Measurements from ENCODE around the gene KIF2B. TPM values are rescaled to one million over a fixed set of nuclear protein-coding genes. Genes with fewer than 3 reads are reported as not detected.

The KIF2B gene
- total RNA-seq, result not detected
- polyA plus RNA-seq, result not detected

GRCh38 chr17:53822764-53823163 is at the start of gene KIF2B:
Gene KIF2B (plus strand): TSS chr17:53822927. CDS start chr17:53823034, 107 bp downstream.
- ChIA-PET POLR2A (ENCODE audit: partially characterized antibody) (no interaction called here), CTCF (ENCODE audit: partially characterized antibody) (no interaction called here)
- H3K27ac Mint-ChIP-seq, result no peak within 1 kb of the TSS

GRCh38 chr17:53780320-53780719 is 42.4 kb upstream of the KIF2B start:
- no peaks in the 10 kb centered on the region for H3K9me3 ChIP-seq (ENCODE audit: control insufficient read depth in 1 of 2, low read length in 2 of 2)
- intact Hi-C loops (cut with micrococcal nuclease), result no loop called here
- Mint-ChIP-seq H3K27ac (no peak overlapping the region), H3K4me3 (no peak overlapping the region), H3K4me1 (no peaks in the 10 kb centered on the region), H3K9me3 (peaks cover 0 to 25% (median 9%) of the 10 kb centered on the region in 8 donors), H3K27me3 (no peaks in the 10 kb centered on the region), H3K36me3 (no peaks in the 10 kb centered on the region)
- H3K27ac ChIP-seq (ENCODE audit: low read depth, low read length), result no peak overlapping the region
- ChIA-PET CTCF (ENCODE audit: partially characterized antibody) (no interaction called here), POLR2A (ENCODE audit: partially characterized antibody) (no interaction called here)
- H3K36me3 ChIP-seq (ENCODE audit: insufficient read depth, low read length), result no peaks in the 10 kb centered on the region
- no peak for DNase-seq
- H3K27me3 ChIP-seq (ENCODE audit: insufficient read depth, low read length), result no peaks in the 10 kb centered on the region
- H3K4me1 ChIP-seq (ENCODE audit: insufficient read depth, low read length), result no peaks in the 10 kb centered on the region
- H3K4me3 ChIP-seq (ENCODE audit: low read length in 2 of 2), result no peak overlapping the region

More at GRCh38 chr17:53822764-53823163, at the start of gene KIF2B:
- no peaks in the 10 kb centered on the region for H3K4me1 Mint-ChIP-seq
- H3K4me3 ChIP-seq (ENCODE audit: low read length in 2 of 2), result no peak within 1 kb of the TSS
- H3K27ac ChIP-seq (ENCODE audit: low read depth, low read length), result no peak within 1 kb of the TSS
- peaks cover 0 to 19% (median 5%) of the 10 kb centered on the region in 8 donors for H3K9me3 Mint-ChIP-seq
- no peaks in the 10 kb centered on the region for H3K4me1 ChIP-seq (ENCODE audit: insufficient read depth, low read length)
- H3K9me3 ChIP-seq (ENCODE audit: control insufficient read depth in 1 of 2, low read length in 2 of 2), result peaks cover 0 to 3% of the 10 kb centered on the region in 2 donors
- DNase-seq, result no peak
- intact Hi-C loops (cut with micrococcal nuclease), result no loop called here
- H3K36me3 Mint-ChIP-seq, result no peaks in the 10 kb centered on the region
- no peaks in the 10 kb centered on the region for H3K27me3 ChIP-seq (ENCODE audit: insufficient read depth, low read length)
- H3K27me3 Mint-ChIP-seq, result no peaks in the 10 kb centered on the region
- no peaks in the 10 kb centered on the region for H3K36me3 ChIP-seq (ENCODE audit: insufficient read depth, low read length)
- no peak within 1 kb of the TSS for H3K4me3 Mint-ChIP-seq

GRCh38 chr17:53791551-53791950 is 31.2 kb upstream of the KIF2B start:
- intact Hi-C loops (cut with micrococcal nuclease), result no loop called here
- Mint-ChIP-seq H3K4me3 (no peak overlapping the region), H3K27ac (no peak overlapping the region), H3K27me3 (no peaks in the 10 kb centered on the region), H3K36me3 (no peaks in the 10 kb centered on the region), H3K4me1 (no peaks in the 10 kb centered on the region), H3K9me3 (peaks cover 0 to 9% (median 4%) of the 10 kb centered on the region in 8 donors)
- H3K36me3 ChIP-seq (ENCODE audit: insufficient read depth, low read length), result no peaks in the 10 kb centered on the region
- no peak overlapping the region for H3K4me3 ChIP-seq (ENCODE audit: low read length in 2 of 2)
- H3K9me3 ChIP-seq (ENCODE audit: control insufficient read depth in 1 of 2, low read length in 2 of 2), result no peaks in the 10 kb centered on the region
- POLR2A ChIA-PET (ENCODE audit: partially characterized antibody), result no interaction called here
- no peak for DNase-seq
- CTCF ChIA-PET (ENCODE audit: partially characterized antibody), result no interaction called here
- no peak overlapping the region for H3K27ac ChIP-seq (ENCODE audit: low read depth, low read length)
- H3K27me3 ChIP-seq (ENCODE audit: insufficient read depth, low read length), result no peaks in the 10 kb centered on the region
- no peaks in the 10 kb centered on the region for H3K4me1 ChIP-seq (ENCODE audit: insufficient read depth, low read length)

- POLR2A ChIA-PET (ENCODE audit: partially characterized antibody), result no interaction called here
- DNase-seq, result no peak
- CTCF ChIA-PET (ENCODE audit: partially characterized antibody), result no interaction called here
- Histone ChIP-seq H3K4me3 (ENCODE audit: low read length in 2 of 2) (no peak overlapping the region), H3K36me3 (ENCODE audit: insufficient read depth, low read length) (no peaks in the 10 kb centered on the region), H3K27ac (ENCODE audit: low read depth, low read length) (no peak overlapping the region), H3K27me3 (ENCODE audit: insufficient read depth, low read length) (no peaks in the 10 kb centered on the region), H3K9me3 (ENCODE audit: control insufficient read depth in 1 of 2, low read length in 2 of 2) (no peaks in the 10 kb centered on the region), H3K4me1 (ENCODE audit: insufficient read depth, low read length) (no peaks in the 10 kb centered on the region)
- no peaks in the 10 kb centered on the region for H3K36me3 Mint-ChIP-seq
- H3K4me1 Mint-ChIP-seq, result no peaks in the 10 kb centered on the region
- no peak overlapping the region for H3K4me3 Mint-ChIP-seq
- no peaks in the 10 kb centered on the region for H3K27me3 Mint-ChIP-seq
- no peak overlapping the region for H3K27ac Mint-ChIP-seq
- H3K9me3 Mint-ChIP-seq, result peaks cover 0 to 8% (median 4%) of the 10 kb centered on the region in 8 donors
- intact Hi-C loops (cut with micrococcal nuclease), result no loop called here
Observed at GRCh38 chr17:53792451-53792850, 30.3 kb upstream of the KIF2B start.

GRCh38 chr17:53792997-53793396 is 29.7 kb upstream of the KIF2B start:
- no peaks in the 10 kb centered on the region for H3K4me1 Mint-ChIP-seq
- no peaks in the 10 kb centered on the region for H3K9me3 ChIP-seq (ENCODE audit: control insufficient read depth in 1 of 2, low read length in 2 of 2)
- CTCF ChIA-PET (ENCODE audit: partially characterized antibody), result no interaction called here
- no peak overlapping the region for H3K4me3 Mint-ChIP-seq
- H3K36me3 Mint-ChIP-seq, result no peaks in the 10 kb centered on the region
- peaks cover 0 to 7% (median 4%) of the 10 kb centered on the region in 8 donors for H3K9me3 Mint-ChIP-seq
- H3K4me1 ChIP-seq (ENCODE audit: insufficient read depth, low read length), result no peaks in the 10 kb centered on the region
- no peak overlapping the region for H3K27ac Mint-ChIP-seq
- H3K27ac ChIP-seq (ENCODE audit: low read depth, low read length), result no peak overlapping the region
- H3K27me3 ChIP-seq (ENCODE audit: insufficient read depth, low read length), result no peaks in the 10 kb centered on the region
- POLR2A ChIA-PET (ENCODE audit: partially characterized antibody), result no interaction called here
- H3K4me3 ChIP-seq (ENCODE audit: low read length in 2 of 2), result no peak overlapping the region
- H3K36me3 ChIP-seq (ENCODE audit: insufficient read depth, low read length), result no peaks in the 10 kb centered on the region
- DNase-seq, result no peak
- H3K27me3 Mint-ChIP-seq, result no peaks in the 10 kb centered on the region
- intact Hi-C loops (cut with micrococcal nuclease), result no loop called here

- Mint-ChIP-seq H3K9me3 (peaks cover 0 to 7% (median 4%) of the 10 kb centered on the region in 8 donors), H3K27ac (no peak overlapping the region), H3K27me3 (no peaks in the 10 kb centered on the region), H3K4me3 (no peak overlapping the region), H3K4me1 (no peaks in the 10 kb centered on the region), H3K36me3 (no peaks in the 10 kb centered on the region)
- intact Hi-C loops (cut with micrococcal nuclease), result no loop called here
- no peaks in the 10 kb centered on the region for H3K9me3 ChIP-seq (ENCODE audit: control insufficient read depth in 1 of 2, low read length in 2 of 2)
- no peaks in the 10 kb centered on the region for H3K27me3 ChIP-seq (ENCODE audit: insufficient read depth, low read length)
- no peaks in the 10 kb centered on the region for H3K36me3 ChIP-seq (ENCODE audit: insufficient read depth, low read length)
- no peak for DNase-seq
- H3K4me1 ChIP-seq (ENCODE audit: insufficient read depth, low read length), result no peaks in the 10 kb centered on the region
- no peak overlapping the region for H3K4me3 ChIP-seq (ENCODE audit: low read length in 2 of 2)
- POLR2A ChIA-PET (ENCODE audit: partially characterized antibody), result no interaction called here
- CTCF ChIA-PET (ENCODE audit: partially characterized antibody), result no interaction called here
- H3K27ac ChIP-seq (ENCODE audit: low read depth, low read length), result no peak overlapping the region
Observed at GRCh38 chr17:53794875-53795274, 27.9 kb upstream of the KIF2B start.

- H3K9me3 Mint-ChIP-seq, result peaks cover 0 to 4% (median 0%) of the 10 kb centered on the region in 8 donors
Observed at GRCh38 chr17:53796642-53797041, 26.1 kb upstream of the KIF2B start.

GRCh38 chr17:53797501-53797900 is 25.2 kb upstream of the KIF2B start:
- H3K36me3 Mint-ChIP-seq, result no peaks in the 10 kb centered on the region
- H3K9me3 Mint-ChIP-seq, result peaks cover 0 to 4% (median 0%) of the 10 kb centered on the region in 8 donors
- H3K4me3 Mint-ChIP-seq, result no peak overlapping the region
- H3K4me3 ChIP-seq (ENCODE audit: low read length in 2 of 2), result no peak overlapping the region
- POLR2A ChIA-PET (ENCODE audit: partially characterized antibody), result no interaction called here
- H3K27me3 Mint-ChIP-seq, result no peaks in the 10 kb centered on the region
- DNase-seq, result no peak
- H3K4me1 Mint-ChIP-seq, result no peaks in the 10 kb centered on the region
- no peaks in the 10 kb centered on the region for H3K27me3 ChIP-seq (ENCODE audit: insufficient read depth, low read length)
- CTCF ChIA-PET (ENCODE audit: partially characterized antibody), result no interaction called here
- intact Hi-C loops (cut with micrococcal nuclease), result no loop called here
- H3K4me1 ChIP-seq (ENCODE audit: insufficient read depth, low read length), result no peaks in the 10 kb centered on the region
- H3K27ac ChIP-seq (ENCODE audit: low read depth, low read length), result no peak overlapping the region
- no peaks in the 10 kb centered on the region for H3K36me3 ChIP-seq (ENCODE audit: insufficient read depth, low read length)
- no peaks in the 10 kb centered on the region for H3K9me3 ChIP-seq (ENCODE audit: control insufficient read depth in 1 of 2, low read length in 2 of 2)
- H3K27ac Mint-ChIP-seq, result no peak overlapping the region

More at GRCh38 chr17:53796642-53797041, 26.1 kb upstream of the KIF2B start:
- Mint-ChIP-seq H3K36me3 (no peaks in the 10 kb centered on the region), H3K27ac (no peak overlapping the region), H3K4me1 (no peaks in the 10 kb centered on the region), H3K27me3 (no peaks in the 10 kb centered on the region), H3K4me3 (no peak overlapping the region)
- no peak for DNase-seq
- H3K9me3 ChIP-seq (ENCODE audit: control insufficient read depth in 1 of 2, low read length in 2 of 2), result no peaks in the 10 kb centered on the region
- ChIA-PET CTCF (ENCODE audit: partially characterized antibody) (no interaction called here), POLR2A (ENCODE audit: partially characterized antibody) (no interaction called here)
- no peaks in the 10 kb centered on the region for H3K36me3 ChIP-seq (ENCODE audit: insufficient read depth, low read length)
- H3K27ac ChIP-seq (ENCODE audit: low read depth, low read length), result no peak overlapping the region
- intact Hi-C loops (cut with micrococcal nuclease), result no loop called here
- no peaks in the 10 kb centered on the region for H3K27me3 ChIP-seq (ENCODE audit: insufficient read depth, low read length)
- no peaks in the 10 kb centered on the region for H3K4me1 ChIP-seq (ENCODE audit: insufficient read depth, low read length)
- H3K4me3 ChIP-seq (ENCODE audit: low read length in 2 of 2), result no peak overlapping the region
